Coronary artery (tissue), 2 donors: ENCODE data around the gene IL17RD.
A peak's percentile ranks its signal among the peaks of the same experiment; 100 is the strongest.

Experiments
- DNase-seq: peaks from one replicate; pipeline ENCODE4 v3.0.0-alpha.2; 2017; ENCODE audit warnings: low spot score
- H3K27ac ChIP-seq, 2 donors: fragments of 200-600 bp; sonication (generic); one replicate each; pipeline ENCODE4 v1.5.1; 2016 to 2019
- H3K4me3 ChIP-seq: fragments of 200-600 bp; sonication (generic); 2 replicates; pipeline ENCODE4 v1.5.1; 2016; ENCODE audit warnings: mild to moderate bottlenecking, moderate library complexity
- CTCF ChIP-seq: fragments of 200-600 bp; sonication (generic); IDR thresholded peaks from one replicate; pipeline ENCODE4 v1.5.1; 2019; ENCODE audit warnings: antibody characterized with exemption

The IL17RD gene

DNA sequence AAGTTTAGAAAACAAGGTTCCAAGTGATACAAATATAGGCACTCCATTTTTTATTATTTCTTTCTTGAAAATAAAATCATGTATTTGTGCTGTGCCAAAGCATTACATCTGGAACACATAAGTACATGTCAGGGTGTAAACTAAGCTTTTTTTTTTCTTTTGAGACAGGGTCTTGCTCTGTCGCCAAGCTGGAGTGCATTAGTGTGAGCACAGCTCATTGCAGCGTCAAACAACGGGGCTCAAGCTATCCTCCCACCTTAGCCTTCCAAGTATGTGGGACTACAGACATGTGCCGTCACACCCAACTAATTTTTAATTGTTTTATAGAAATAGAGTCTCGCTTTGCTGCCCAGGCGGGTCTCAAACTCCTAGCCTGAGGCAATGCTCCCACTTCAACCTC lies 95.7 kb downstream of the IL17RD start:
- H3K4me3 ChIP-seq = no peak overlapping the region
- no peak overlapping the region for H3K27ac ChIP-seq
- TF ChIP-seq CTCF = no peak
- no peak for DNase-seq

DNA sequence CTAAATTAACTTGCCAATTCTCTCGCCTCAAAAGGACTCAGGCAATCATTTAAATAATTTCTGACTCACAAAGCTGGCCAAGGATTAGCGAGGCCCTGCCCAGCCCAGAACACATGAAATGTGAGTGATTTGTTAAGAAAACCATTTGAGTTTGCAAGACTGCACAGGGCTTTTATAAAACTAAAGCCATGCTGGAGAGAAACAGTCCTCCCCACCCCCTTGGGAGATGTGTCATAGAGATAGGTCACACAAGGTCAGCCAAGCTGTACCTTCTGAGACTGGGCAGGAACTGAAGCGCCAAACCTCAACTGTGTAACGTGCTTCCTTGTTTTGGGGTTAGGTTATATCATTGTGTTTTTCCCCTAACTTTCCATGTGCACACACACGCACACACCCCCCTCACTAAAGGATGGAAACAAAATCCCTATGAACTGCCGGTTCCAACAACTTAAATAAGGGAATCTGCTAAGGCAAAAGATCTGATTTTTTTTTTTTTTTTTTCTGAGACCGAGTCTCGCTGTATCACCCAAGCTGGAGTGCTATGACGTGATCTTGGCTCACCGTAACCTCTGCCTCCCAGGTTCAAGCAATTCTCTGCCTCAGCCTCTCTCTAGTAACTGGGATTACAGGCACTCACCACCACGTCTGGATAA lies 96.6 kb downstream of the IL17RD start:
- no peak overlapping the region for H3K4me3 ChIP-seq
- TF ChIP-seq CTCF = no peak
- no peak for DNase-seq
- H3K27ac ChIP-seq = peak overlapping the region in 1 of 2 donors; percentile 45

DNA sequence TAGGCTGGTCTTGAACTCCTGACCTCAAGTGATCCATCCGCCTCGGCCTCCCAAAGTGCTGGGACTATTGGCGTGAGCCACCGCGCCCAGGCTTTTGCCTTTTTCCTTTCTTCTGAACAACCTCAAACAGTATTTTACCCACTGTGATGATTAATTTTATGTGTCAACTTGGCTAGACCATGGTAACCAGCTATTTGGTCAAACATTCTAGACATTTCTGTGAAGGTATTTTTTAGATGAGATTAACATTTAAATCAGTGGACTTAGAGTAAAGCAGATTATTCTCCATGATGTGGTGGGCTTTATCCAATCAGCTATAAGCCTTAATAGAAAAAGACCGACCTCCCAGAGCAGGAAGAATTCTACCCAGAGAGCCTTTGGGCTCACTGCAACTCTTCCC lies 98.7 kb downstream of the IL17RD start:
- no peak for DNase-seq
- no peak overlapping the region for H3K4me3 ChIP-seq
- no peak for TF ChIP-seq CTCF
- H3K27ac ChIP-seq = no peak overlapping the region

- TF ChIP-seq CTCF = no peak
- no peak for DNase-seq
- Histone ChIP-seq H3K27ac (no peak overlapping the region), H3K4me3 (no peak overlapping the region)
Measured at GRCh38 chr3:57065588-57065987, 99.6 kb downstream of the IL17RD start.

- DNase-seq = no peak
- TF ChIP-seq CTCF = no peak
- H3K4me3 ChIP-seq = no peak overlapping the region
- no peak overlapping the region for H3K27ac ChIP-seq
Measured at GRCh38 chr3:57064572-57064971, 100.6 kb downstream of the IL17RD start.

DNA sequence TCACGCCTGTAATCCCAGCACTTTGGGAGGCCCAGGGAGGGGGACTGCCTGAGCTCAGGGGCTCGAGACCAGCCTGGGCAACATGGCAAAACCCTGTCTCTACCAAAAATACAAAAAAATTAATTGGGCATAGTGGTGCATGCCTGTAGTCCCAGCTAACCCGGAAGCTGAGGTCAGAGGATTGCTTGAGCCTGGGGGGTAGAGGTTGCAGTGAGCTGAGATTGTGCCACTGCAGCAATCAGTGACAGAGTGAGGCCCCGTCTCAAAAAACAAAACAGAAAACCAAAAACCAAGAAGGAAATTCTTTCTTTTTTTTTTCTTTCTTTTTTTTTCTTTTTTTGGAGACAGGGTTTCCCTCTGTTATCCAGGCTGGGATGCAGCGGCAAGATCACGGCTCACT lies 101.2 kb downstream of the IL17RD start:
- Histone ChIP-seq H3K27ac (no peak overlapping the region), H3K4me3 (no peak overlapping the region)
- TF ChIP-seq CTCF = no peak
- DNase-seq = no peak

DNA sequence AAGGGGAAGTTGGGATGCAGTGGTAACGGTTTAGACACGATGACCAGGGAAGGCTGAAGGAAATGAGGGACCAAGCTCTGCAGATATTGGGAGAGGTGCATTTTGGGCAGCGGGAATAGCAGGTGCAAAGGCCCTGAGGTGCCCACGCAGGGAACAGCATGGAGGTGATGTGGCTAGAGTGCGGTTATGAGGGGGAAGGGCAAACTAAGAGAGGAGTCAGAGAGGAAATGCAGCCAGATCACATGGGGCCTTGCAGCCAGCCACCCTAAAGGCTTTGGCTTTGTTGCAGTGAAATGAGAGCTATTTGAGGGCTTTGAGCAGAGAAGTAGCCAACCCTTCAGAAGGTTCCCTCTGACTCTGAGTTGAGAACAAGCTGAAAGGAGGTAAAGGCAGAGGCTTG lies 102.1 kb downstream of the IL17RD start:
- Histone ChIP-seq H3K27ac (no peak overlapping the region), H3K4me3 (no peak overlapping the region)
- DNase-seq = no peak
- TF ChIP-seq CTCF = no peak
